HG02938 (cell line): ENCODE measurements around the gene STRIP1.

Experiments used
- ATAC-seq: cut with Tn5 transposase; IDR thresholded peaks from one replicate; pipeline ENCODE4 v1.9.1; 2021; ENCODE audit warnings: mild to moderate bottlenecking, moderate library complexity; ENCODE audit not compliant: unreplicated experiment

STRIP1 gene

DNA sequence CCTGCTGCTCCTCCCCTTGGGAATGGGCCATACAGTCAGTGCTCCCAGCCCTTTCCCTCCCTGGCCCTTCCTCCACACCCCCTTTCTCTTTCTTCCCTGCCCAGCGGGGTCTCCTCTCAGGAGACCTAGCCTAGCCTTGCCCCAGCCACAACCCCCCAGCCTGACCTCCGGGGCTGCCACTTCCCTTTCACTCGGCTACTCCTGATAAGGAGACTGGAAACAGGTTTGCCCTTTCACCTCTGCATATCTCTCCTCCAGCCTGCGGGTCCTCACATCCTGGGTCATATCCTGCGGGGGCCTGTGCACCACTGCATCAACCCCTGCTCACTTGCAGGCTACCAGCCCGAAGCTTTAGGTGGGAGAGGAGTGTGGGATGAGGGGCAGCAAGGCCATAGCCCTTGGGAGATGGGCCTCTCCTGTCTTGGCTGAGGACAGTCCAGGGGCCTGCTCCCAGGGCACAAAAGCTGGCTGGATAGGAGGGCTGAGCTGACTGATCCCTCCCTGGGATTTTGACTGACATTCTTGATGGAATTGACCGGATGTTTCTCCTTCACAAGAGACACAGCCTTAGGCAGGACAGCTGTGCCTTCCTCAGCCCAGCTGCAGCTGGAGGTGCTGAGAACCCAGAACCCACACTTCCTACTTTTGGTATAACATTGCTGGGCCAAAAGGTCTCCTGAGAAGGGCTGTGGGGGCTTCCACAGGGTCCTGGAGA lies 55.3 kb downstream of the STRIP1 start:
- no peak for ATAC-seq

DNA sequence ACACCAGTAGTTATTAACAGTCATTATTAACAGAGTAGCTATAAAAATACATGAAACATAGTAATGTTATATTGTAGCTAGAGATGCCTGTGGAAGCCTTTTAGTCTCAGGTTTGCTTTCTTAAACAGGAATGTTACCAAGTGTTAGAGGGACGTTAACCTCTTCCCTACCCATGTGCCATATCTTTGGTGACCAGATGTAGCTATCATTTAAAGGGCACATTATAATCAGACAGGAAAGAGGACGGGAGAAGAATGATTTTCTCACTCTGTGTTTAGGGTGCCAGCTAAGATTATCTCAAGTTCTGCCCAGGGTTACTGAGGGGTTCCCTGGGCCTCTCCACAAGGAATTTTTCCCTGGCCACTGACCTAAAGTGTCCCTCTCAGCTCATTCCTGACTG lies 57.0 kb downstream of the STRIP1 start:
- no peak for ATAC-seq

DNA sequence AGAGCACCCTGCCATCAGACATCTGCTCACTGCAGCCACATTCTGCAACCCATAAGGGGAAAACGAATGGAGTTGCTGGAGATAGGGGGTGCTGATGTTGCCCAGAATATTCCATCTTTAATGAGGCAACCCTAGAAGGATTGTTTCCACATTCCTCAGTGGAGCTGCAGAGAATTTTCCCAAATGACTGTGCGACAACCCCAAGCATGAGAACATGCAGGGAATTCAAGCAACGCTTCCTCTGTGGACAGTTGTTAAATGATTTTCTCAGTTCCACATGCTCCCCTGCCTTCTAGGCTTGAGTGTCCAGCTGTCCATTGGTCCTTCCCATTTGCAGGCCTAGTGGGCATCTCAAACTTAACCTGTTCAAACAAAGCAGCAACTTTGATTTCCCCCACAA lies 57.4 kb downstream of the STRIP1 start:
- no peak for ATAC-seq

DNA sequence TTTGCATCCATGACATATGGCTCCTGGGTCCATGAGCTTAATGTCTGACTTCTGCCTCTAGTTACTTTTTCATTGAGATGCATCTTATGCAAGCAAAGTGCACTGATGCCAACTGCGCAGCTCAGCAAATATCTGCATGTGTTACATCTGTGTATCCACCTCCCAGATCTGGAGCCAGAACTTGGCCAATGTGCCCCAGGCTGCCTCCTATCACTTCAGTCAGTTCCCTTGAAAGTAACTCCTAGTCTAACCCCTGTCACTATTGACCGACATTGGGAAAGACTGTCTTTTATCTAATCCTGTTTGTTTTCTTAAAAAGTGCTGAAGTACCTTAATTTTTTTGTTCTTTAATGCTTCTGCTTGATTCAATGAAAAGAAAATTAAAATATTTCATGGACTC lies 58.6 kb downstream of the STRIP1 start:
- ATAC-seq, result no peak

DNA sequence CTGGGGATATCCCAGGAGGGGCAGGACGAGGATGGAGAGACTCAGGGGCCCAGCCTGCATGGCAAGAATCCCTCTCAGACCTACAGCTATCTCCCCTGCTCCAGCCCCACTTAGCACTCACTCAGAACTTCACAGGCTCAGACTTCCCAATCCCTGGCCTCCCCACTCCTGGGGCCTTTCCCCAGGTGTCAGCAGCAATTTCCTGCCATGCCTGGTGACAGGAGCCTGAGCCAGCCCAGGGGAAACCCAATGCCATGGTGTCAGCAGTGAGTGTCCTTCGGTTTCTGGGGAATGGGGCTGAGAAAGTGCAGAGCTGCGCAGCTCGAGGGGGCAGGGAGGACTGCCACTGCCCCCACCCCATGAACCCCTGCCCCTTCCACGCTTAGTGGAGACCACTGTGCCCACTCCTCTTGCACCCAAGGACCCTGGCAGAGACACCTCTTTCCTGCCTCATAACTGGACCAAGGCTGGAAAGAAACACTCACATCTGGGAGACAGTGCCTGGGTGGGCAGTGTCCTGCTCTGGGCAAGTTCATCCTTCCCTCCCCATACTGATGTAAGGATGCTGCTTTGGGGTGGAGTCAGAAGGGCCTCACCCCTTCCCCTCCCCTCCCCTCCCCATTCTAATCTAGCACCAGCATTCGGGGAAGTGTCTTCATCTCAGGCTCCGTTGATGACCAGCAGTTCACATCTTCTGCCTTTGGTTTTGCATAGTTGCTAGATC lies 60.7 kb downstream of the STRIP1 start:
- ATAC-seq, result no peak

DNA sequence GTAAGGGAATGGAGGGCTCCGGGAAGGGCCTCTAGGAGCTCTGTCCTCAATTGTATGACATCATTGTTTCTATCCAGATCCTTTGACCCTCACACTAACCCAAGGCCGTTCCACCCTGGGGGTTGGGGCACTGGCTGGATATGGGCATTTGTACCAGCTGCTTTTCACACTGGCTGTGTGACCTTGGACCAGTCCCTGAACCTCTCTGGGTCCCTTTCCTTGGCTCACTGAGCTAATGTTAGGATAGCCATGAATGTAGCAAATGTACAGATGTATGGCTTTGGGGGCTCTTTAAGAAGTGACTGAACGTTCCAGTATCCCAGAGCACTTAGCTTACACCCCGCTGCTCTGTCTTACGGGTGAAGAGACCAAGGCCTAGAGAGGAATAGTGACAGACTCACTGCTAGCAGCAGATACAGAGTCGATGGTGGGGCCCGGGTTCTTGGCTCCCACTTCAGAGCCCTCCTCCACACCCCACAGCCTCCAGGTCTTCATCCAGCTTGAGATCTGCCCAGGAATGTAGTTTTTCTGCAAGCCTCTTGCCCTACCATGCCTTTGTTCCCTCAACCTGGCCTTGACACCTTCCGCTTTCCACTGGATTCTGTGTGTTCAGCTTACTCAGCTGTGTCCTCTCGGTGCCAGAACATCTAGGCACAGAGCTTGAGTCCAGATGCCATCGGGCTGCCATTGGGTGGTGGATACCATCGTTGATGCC lies 63.2 kb downstream of the STRIP1 start:
- ATAC-seq, result no peak

DNA sequence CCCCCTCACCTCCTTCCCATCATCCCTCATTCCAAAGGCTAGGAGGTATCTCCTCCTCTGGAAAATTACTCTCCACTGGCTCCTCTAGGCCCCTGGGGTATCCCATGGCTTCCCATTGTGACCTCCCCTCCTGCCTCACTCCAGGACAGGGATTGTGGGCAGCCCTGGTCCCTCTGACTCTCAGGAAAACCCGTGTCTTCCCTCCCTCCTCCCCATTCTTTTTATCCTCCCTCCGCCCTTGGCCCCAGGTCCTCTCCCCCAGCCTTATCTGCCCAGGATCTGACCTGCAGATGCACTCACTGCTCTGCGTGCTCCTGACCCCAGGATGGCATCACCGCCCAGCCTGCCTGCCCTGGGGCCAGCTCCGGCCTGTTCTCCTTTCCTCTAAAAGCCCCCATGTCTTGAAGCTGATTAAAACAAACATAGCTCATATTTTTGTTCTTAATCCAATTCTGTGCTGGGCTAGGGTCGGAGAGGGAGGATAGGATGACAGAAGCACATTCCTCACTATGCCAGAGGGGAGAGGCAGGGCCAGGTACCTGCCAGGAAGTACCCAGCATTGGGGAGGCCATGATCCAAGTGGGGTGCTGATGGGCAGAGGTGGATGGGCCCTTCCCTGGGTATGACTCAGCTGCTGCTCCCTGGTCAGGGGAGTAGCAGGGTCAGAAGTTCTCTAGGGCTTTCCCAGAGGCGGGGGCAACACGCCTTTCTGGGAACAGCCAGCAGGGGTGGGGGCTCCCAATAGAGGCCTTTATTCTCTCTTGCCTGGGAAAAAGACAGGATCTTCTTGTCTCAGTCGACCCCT lies 64.0 kb downstream of the STRIP1 start:
- no peak for ATAC-seq

DNA sequence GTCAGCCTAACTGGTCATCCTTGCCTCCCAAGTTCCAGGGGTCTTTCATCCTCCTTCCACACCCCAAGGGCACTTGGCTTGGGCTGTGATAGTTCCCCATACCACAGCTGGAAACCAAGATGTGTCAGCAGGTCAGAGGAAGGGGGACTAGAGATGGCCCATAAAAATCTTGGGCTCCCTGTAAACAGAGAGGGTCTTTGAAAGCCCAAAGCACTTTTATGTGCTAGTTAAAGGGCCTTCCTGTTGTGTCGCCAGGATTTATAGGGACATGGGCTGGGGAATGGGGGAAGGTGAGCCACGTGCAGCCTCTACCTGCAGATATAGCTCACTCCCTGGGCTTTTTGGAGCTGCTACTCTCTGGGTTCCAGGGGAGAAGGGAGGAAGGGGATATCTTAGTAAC lies 65.9 kb downstream of the STRIP1 start:
- no peak for ATAC-seq

DNA sequence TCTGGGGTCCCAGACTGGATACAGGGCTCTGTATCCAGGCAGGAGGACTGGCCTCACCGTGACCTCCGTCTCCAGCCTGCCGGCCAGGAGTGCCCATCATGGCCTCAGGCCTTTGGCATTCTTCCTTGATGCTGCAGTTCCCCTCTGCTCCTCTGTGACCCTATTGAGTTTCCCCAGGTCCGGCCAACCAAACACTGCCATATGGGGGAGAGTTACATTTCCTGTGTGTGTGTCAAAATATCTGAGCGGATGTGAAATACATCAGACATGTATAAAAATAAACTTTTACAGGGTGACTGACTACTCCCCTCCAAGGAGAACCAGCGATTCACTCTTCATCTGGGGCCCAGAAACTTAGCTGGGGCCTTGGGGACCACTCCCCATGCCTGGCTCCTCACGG lies 67.7 kb downstream of the STRIP1 start:
- no peak for ATAC-seq
